ENCODE measurements around the gene FLT3LG.

The FLT3LG gene

GRCh38 chr19:49473868-49474541, at the start of gene FLT3LG:
Gene FLT3LG, plus strand, starts transcription at chr19:49474215. Its CDS starts 425 bp downstream, at chr19:49474640.
- DNase-seq (ENCODE audit: low read depth), result peak; percentile 84

GRCh38 chr19:49425178-49425577, 48.8 kb upstream of the FLT3LG start, which contains the start of gene GFY:
Gene GFY, plus strand, starts transcription at chr19:49425388. Its CDS starts 1,043 bp downstream, at chr19:49426431.
- no peak for DNase-seq (ENCODE audit: low read depth)

- no peak for DNase-seq (ENCODE audit: low read depth)
Measured at GRCh38 chr19:49425922-49426592, 48.0 kb upstream of the FLT3LG start.

DNA sequence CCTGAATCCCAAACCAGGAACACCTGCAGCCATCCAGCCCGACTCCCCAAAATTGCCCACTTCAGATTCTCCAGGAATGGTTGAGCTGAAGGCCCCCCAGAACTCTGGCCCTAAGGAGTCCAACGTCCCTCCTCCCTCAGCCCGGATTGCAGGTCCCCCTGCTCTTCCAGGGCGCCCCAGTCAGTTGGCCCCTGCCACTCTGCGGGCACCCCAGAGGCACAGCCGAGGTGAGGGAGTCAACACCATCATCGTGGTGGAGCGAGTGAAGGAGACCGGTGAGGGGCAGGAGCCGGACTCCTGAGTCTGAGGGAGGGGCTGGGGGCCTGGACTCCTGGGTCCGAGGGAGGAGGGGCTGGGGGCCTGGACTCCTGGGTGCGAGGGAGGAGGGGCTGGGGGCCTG, 46.7 kb upstream of the FLT3LG start:
- no peak for DNase-seq (ENCODE audit: low read depth)

GRCh38 chr19:49427855-49428546, 46.0 kb upstream of the FLT3LG start:
- DNase-seq (ENCODE audit: low read depth), result no peak

GRCh38 chr19:49428547-49429451, 45.2 kb upstream of the FLT3LG start:
- no peak for DNase-seq (ENCODE audit: low read depth)

DNA sequence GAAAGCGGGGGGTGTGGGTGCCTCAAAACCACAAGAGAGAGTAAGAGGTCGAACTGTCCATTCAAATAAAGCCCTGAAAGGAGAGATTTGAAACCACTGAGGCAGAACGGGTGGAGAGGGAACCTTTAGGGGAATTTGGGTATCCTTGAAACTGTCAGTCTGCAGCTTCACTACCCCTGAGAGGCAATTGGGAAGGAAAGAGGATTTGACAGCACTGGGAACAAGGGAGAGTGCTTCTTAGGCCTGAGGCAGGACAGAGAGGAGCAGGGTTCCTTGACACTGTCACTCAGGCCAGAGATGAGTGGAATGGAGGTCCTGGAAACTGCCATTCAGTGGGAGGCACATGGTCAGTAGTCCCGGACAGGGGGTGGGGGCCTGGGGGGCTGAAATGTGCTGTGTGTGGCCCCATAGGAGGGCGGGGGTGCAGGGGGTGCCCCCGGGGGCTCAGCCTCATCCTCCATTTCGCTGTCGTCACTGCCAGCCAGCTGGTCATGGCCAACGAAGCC, 43.8 kb upstream of the FLT3LG start:
- no peak for DNase-seq (ENCODE audit: low read depth)

GRCh38 chr19:49430678-49431329, 43.2 kb upstream of the FLT3LG start:
- no peak for DNase-seq (ENCODE audit: low read depth)

GRCh38 chr19:49431330-49431749, 42.7 kb upstream of the FLT3LG start:
- no peak for DNase-seq (ENCODE audit: low read depth)

DNA sequence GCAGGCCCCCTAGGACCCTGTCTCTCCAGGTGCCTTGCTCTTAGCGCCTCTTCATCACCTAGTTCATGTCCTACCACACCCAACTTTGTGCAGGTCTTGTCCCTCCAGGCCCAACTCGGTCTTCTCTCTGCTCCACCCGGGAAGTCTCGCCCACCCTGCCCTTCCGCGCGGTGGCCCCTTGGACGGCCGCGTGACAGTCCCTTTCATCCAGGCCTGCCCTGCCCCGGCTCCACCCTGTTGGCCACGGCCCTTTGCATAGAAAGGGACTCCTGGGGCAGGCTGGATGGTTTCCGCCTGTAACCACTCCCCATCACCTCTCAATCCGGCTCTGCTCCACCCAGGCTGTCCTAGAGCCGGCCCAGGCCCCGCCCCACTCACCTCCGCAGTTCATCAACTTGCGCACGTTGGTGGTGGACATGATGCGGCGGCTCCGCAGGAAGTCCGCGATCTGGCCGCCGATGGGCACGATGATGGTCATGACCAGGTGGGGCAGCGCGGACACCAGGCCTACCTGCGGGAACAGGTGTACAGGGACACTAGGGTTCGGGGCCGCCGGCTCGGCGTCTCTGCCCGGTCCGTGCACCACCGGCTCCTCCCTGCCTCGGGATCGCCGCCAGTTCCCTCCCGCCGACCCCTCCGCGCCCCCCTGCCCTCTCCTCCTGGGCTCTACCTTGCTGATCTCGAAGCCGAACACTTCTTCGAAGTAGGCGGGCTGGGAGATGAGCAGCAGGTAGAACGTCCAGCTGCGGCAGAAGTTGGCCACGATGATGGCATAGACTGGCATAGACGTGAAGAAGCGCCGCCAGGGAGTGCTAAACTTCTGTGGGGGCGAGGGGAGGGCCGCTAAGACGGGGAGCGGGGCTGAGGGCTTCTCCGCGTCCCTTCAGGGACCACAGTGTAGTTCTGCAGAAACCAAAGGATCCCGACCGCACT, 41.6 kb upstream of the FLT3LG start:
- DNase-seq (ENCODE audit: low read depth), result no peak

GRCh38 chr19:49433240-49433901, 40.6 kb upstream of the FLT3LG start:
- no peak for DNase-seq (ENCODE audit: low read depth)

DNA sequence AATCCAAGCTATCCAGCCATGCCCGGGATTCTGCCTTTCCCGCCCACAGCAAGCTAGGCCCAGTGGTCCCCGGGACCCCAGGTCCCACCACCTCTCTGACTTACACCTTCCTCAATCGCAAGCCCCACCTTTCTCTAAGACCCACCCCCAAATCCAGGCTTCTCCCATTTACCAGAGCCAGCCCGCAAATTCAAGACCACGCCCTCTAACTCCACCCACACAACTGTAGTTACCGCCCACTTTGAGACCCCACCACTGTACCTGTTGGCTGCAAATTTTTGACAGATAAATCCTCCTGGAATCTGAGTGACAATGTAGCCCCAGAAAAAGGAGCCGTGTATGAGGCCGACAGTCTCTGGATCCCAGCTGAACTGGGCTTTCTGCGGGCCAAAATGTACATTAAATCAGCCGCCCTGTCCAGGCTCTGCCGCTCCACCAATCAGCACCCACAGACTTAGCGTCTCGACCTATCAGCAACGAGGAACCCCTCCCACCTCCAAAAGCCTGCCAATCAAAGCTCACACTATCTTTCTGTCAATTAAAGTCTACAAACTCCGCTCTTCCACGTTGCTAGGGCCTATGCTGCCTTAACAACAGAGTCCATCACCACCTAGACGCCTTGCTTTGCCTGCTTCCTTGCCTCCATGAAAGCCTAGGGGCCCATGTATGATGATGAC, 39.0 kb upstream of the FLT3LG start:
- DNase-seq (ENCODE audit: low read depth), result no peak

DNA sequence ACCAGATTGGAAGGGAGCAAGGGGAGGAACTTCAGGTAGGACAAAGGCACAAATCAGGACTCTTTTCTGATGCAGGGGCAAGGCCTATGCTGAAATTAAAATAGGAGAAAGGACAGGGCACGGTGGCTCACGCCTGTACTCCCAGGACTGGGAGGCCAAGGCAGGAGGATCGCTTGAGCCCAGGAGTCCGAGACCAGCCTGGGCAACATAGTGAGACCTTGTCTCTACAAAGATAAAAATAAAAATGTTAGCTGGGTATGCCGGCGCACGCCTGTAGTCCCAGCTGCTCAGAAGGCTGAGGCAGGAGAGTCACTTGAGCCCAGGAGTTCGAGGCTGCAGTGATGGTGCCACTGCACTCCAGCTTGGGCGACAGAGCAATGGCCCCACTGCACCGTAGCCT, 38.3 kb upstream of the FLT3LG start:
- no peak for DNase-seq (ENCODE audit: low read depth)

GRCh38 chr19:49436381-49437017, 37.5 kb upstream of the FLT3LG start:
- DNase-seq (ENCODE audit: low read depth), result no peak

DNA sequence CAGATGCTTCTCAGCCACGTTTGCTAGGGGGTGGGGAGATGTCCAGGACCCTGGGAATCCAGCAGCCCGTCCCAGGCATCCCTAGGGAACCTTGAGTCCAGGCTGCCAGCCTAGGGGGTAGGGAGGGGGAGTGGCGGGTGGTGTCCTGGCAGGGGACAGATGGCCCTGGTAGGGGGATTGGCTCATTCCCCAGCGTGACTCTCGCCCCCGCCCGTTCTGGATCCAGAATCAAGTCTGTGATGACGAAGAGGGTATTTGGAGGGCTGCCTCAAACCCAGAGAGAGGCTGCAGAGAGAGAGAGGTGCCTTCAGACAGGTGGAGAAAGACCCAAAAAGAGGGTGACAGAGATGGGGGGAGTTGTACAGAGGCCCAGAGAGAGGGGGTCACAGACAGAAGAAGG, 36.8 kb upstream of the FLT3LG start:
- no peak for DNase-seq (ENCODE audit: low read depth)

DNA sequence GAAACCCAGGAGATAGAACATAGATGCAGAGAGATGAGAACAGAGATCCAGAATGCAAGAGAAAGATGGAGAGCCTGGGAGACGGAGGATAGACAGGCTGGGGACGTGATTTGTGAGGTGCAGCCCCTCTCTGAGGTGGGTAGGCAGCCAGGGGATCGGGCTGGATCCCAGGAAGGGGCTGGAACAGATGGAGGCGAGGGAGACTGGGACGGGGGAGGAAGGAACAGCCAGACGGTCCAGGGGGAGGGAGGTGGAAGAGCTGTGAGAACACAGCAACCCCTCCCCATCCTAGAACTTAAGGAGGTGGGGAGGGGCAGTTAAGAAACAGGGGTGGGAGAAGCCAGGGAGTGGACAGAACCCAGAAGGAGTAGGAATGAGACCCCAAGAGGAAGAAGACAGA, 35.8 kb upstream of the FLT3LG start:
- DNase-seq (ENCODE audit: low read depth), result no peak

GRCh38 chr19:49439836-49440235, 34.2 kb upstream of the FLT3LG start:
- no peak for DNase-seq (ENCODE audit: low read depth)

DNA sequence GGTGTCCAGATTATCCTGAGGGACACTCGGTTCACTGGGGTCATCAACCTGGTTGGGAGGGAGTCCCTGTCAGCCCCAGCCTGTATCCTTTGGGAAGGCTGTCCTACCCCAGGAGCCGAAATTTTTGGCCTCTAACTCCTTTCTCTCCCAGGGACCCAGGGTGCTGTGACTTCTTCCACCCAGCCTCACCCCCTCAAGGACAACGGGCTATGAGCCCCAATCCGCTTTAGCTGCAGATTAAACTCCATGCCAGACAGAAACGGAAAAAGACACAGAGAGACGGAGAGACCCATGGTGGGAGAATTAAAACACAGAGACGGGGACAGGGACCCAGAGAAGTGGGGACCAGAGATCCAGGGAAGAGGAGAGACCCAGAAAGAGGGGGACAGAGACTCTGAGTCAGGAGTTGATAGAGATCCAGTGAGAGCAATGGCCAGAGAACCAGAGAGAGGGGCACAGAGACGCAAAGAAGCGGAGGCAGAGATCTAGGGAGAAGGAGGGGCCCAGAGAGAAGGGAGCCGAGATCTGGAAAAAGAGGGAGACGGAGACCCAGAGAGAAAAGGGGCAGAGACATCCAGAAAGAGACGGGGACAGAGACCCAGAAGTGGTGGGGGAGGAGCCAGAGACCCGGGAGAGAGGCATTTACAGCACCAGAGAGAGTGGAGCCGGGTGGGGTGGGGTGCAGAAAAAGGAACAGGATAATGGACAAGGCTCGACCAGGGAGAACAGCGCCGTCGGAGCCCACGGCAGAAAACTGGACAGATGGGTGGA, 33.4 kb upstream of the FLT3LG start:
- no peak for DNase-seq (ENCODE audit: low read depth)
